ENCODE measurements around the gene GPN3. TPM values are rescaled to one million over a fixed set of nuclear protein-coding genes. Genes with fewer than 3 reads are reported as not detected.

The GPN3 gene
- total and polyA plus RNA-seq, 2 of the 13 experiments (the other 11 are each of a cell fraction or from before 2014, with no cell fraction given) = 28.7 to 29.5 TPM

GRCh38 chr12:110501752-110502738 is 34.0 kb upstream of the GPN3 start, which contains the start of the genes RAD9B and VPS29 (continued):
- TF ChIP-seq, protein P1, sequence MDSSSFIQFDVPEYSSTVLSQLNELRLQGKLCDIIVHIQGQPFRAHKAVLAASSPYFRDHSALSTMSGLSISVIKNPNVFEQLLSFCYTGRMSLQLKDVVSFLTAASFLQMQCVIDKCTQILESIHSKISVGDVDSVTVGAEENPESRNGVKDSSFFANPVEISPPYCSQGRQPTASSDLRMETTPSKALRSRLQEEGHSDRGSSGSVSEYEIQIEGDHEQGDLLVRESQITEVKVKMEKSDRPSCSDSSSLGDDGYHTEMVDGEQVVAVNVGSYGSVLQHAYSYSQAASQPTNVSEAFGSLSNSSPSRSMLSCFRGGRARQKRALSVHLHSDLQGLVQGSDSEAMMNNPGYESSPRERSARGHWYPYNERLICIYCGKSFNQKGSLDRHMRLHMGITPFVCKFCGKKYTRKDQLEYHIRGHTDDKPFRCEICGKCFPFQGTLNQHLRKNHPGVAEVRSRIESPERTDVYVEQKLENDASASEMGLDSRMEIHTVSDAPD (CRISPR knock-in tag; IDR thresholded peaks at IDR 0.05) = peak; percentile 85
- TF ChIP-seq ONECUT2 (CRISPR knock-in tag; IDR thresholded peaks at IDR 0.05) (no peak), SRY (CRISPR knock-in tag; IDR thresholded peaks at IDR 0.05) (0 out of 2 replicates have a peak, but pooled peaks have one; percentile 95), KLF15 (CRISPR knock-in tag; IDR thresholded peaks at IDR 0.05; ENCODE audit: borderline replicate concordance) (peak; percentile 67), ZSCAN12 (CRISPR knock-in tag; IDR thresholded peaks at IDR 0.05) (0 out of 2 replicates have a peak, but pooled peaks have one; percentile 39), FOXC1 (CRISPR knock-in tag; IDR thresholded peaks at IDR 0.05; ENCODE audit: borderline replicate concordance) (peak; percentile 92), TBX2 (CRISPR knock-in tag; IDR thresholded peaks at IDR 0.05; ENCODE audit: borderline replicate concordance) (peak; percentile 90), ZNF142 (CRISPR knock-in tag; IDR thresholded peaks at IDR 0.05) (0 out of 2 replicates have a peak, but pooled peaks have one; percentile 80), HNRNPLL (IDR thresholded peaks at IDR 0.05; ENCODE audit: low read depth, low read length, poor library complexity, severe bottlenecking) (peak; percentile 84), SIX1 (CRISPR knock-in tag; IDR thresholded peaks at IDR 0.05; ENCODE audit: borderline replicate concordance) (no peak), ZNF414 (CRISPR knock-in tag; IDR thresholded peaks at IDR 0.05) (peak; percentile 79), ZFP36L2 (CRISPR knock-in tag; IDR thresholded peaks at IDR 0.05) (no peak), ELF1 (CRISPR knock-in tag; IDR thresholded peaks at IDR 0.05) (peak; percentile 75), ZNF263 (CRISPR knock-in tag; IDR thresholded peaks at IDR 0.05) (peak; percentile 69), ZBTB8A (CRISPR knock-in tag; IDR thresholded peaks at IDR 0.05; ENCODE audit: borderline replicate concordance, low read depth) (peak; percentile 89; the same call in 1 of the 2 replicates), KLF16 (CRISPR knock-in tag; IDR thresholded peaks at IDR 0.05) (peak in 1 of 2 experiments; percentile 87; a peak in 3 of 4 replicates), PHF8 (CRISPR knock-in tag; IDR thresholded peaks at IDR 0.05) (peak; percentile 96), XRCC5 (optimal IDR thresholded peaks at IDR 0.05; ENCODE audit: low read length) (peak; percentile 73)
- TF ChIP-seq, protein P2, sequence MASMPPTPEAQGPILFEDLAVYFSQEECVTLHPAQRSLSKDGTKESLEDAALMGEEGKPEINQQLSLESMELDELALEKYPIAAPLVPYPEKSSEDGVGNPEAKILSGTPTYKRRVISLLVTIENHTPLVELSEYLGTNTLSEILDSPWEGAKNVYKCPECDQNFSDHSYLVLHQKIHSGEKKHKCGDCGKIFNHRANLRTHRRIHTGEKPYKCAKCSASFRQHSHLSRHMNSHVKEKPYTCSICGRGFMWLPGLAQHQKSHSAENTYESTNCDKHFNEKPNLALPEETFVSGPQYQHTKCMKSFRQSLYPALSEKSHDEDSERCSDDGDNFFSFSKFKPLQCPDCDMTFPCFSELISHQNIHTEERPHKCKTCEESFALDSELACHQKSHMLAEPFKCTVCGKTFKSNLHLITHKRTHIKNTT (CRISPR knock-in tag; IDR thresholded peaks at IDR 0.05) = no peak

All from HepG2 (cell line).